Left kidney (tissue), 2 donors: ENCODE results near the gene AGAP1. TPM values are rescaled to one million over a fixed set of nuclear protein-coding genes. Genes with fewer than 3 reads are reported as not detected.

Experiments used
- DNase-seq: peaks from one replicate; pipeline ENCODE4 v3.0.0-alpha.2; 2013
- polyA plus RNA-seq: library from polyadenylated mRNA; unstranded; fragments of 120-200 nt; gene quantifications from one replicate; pipeline ENCODE4 v1.2.1, GENCODE V29; 2013; ENCODE audit not compliant: insufficient read length

Gene AGAP1
- polyA plus RNA-seq, 1 donor, result 21.2 TPM

GRCh38 chr2:235661167-235661937, 167.5 kb downstream of the AGAP1 start:
- no peak for DNase-seq

- no peak for DNase-seq
Observed at GRCh38 chr2:235661952-235662351, 168.1 kb downstream of the AGAP1 start.

GRCh38 chr2:235663875-235664274, 170.0 kb downstream of the AGAP1 start:
- no peak for DNase-seq

GRCh38 chr2:235665661-235666212, 171.9 kb downstream of the AGAP1 start:
- peak; percentile 47 for DNase-seq

- peak; percentile 93 for DNase-seq
Observed at GRCh38 chr2:235666213-235666781, 172.5 kb downstream of the AGAP1 start.

- no peak for DNase-seq
Observed at GRCh38 chr2:235668782-235669181, 174.9 kb downstream of the AGAP1 start.

GRCh38 chr2:235669269-235669831, 175.5 kb downstream of the AGAP1 start:
- DNase-seq, result peak; percentile 73

GRCh38 chr2:235669983-235670962, 176.4 kb downstream of the AGAP1 start:
- DNase-seq, result peak; percentile 64

GRCh38 chr2:235670974-235671787, 177.3 kb downstream of the AGAP1 start:
- no peak for DNase-seq

- DNase-seq, result no peak
Observed at GRCh38 chr2:235672720-235673119, 178.9 kb downstream of the AGAP1 start.

- no peak for DNase-seq
Observed at GRCh38 chr2:235674146-235674545, 180.3 kb downstream of the AGAP1 start.

- no peak for DNase-seq
Observed at GRCh38 chr2:235674812-235675211, 181.0 kb downstream of the AGAP1 start.

GRCh38 chr2:235675678-235676535, 182.1 kb downstream of the AGAP1 start:
- DNase-seq, result no peak

GRCh38 chr2:235676536-235676799, 182.6 kb downstream of the AGAP1 start:
- no peak for DNase-seq

GRCh38 chr2:235677276-235677788, 183.5 kb downstream of the AGAP1 start:
- DNase-seq, result no peak

GRCh38 chr2:235677937-235678336, 184.1 kb downstream of the AGAP1 start:
- DNase-seq, result no peak

GRCh38 chr2:235678712-235679111, 184.9 kb downstream of the AGAP1 start:
- no peak for DNase-seq

- no peak for DNase-seq
Observed at GRCh38 chr2:235679471-235679870, 185.6 kb downstream of the AGAP1 start.

- DNase-seq, result no peak
Observed at GRCh38 chr2:235685024-235685721, 191.3 kb downstream of the AGAP1 start.
